ENCODE data around the gene SLC24A3.

Gene SLC24A3

GRCh38 chr20:19492116-19492515 is 279.7 kb downstream of the SLC24A3 start:
- H3K4me3 ChIP-seq (ENCODE audit: low read depth, low read length), result no peak overlapping the region
- in situ Hi-C loops (cut with HindIII; ENCODE audit: low sequenced_read_pairs), result no loop called here
- TF ChIP-seq, protein P1, sequence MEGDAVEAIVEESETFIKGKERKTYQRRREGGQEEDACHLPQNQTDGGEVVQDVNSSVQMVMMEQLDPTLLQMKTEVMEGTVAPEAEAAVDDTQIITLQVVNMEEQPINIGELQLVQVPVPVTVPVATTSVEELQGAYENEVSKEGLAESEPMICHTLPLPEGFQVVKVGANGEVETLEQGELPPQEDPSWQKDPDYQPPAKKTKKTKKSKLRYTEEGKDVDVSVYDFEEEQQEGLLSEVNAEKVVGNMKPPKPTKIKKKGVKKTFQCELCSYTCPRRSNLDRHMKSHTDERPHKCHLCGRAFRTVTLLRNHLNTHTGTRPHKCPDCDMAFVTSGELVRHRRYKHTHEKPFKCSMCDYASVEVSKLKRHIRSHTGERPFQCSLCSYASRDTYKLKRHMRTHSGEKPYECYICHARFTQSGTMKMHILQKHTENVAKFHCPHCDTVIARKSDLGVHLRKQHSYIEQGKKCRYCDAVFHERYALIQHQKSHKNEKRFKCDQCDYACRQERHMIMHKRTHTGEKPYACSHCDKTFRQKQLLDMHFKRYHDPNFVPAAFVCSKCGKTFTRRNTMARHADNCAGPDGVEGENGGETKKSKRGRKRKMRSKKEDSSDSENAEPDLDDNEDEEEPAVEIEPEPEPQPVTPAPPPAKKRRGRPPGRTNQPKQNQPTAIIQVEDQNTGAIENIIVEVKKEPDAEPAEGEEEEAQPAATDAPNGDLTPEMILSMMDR (IDR thresholded peaks at IDR 0.05; ENCODE audit: low read depth, low read length, missing control alignments), result no peak
- no peak for DNase-seq (ENCODE audit: low read depth)

DNA sequence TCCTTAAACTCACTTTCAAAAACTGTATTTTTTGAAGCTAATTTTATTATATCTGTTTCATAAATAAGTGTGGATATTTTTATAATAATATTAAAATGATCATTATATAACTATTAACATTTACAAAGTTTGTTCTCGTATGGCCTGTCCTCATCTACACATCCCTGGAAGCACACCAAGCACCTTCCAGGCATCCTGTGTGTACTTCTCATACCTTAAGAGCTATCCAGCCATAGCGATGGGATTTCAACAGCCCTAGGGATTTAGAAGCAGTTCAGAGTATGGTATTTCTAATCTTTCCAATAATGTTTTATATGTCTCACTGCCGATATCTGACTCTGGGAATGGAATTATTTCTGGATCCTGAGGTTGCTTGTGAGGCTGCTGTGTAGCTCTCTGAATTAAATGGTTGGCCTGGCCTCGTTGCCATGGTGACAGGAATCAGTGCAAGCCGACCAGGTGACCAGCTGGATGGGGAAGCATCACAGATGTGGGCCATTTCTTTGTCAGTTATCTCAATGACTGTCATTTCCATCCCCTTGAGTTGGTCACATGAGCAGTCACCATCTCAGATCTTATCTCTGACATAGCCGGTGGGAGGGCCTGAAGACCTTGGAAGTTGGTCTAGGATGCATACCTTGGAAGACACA is 280.4 kb downstream of the SLC24A3 start:
- TF ChIP-seq, protein P1 (IDR thresholded peaks at IDR 0.05; ENCODE audit: low read depth, low read length, missing control alignments), result no peak
- in situ Hi-C loops (cut with HindIII; ENCODE audit: low sequenced_read_pairs), result no loop called here
- DNase-seq (ENCODE audit: low read depth), result no peak
- H3K4me3 ChIP-seq (ENCODE audit: low read depth, low read length), result no peak overlapping the region

DNA sequence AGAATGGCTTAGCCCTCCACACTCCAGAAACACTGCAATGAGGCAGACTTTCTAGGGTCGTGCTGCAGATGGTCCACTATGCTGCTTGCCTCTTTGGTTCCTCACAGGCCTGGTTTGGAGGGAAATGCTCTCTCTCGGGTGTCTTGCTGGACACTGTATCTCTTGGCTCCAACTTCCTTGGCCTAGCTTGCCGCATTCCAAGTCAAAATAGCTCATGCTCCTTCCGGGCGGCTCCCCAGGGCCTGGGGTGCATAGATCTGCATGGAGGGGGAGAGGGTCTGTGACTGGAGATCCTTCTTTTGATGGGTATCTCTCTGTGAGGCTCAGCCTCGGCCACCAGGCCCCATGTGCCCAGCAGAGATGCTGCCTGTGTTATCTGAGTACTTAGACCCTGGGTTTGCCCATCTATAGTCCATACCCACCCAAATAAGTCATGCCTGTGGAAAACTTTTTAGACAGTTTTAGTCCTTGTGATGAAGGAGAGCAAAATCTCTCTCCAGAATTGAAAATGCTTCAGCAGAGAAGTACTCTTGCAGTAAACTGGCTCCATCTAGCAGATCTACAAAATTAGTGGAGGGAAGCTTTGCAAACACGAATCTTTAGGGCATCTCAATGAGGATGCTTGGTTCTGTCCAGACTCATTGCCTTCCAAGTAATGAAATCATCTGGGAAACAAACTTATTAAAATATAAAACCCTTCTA is 281.5 kb downstream of the SLC24A3 start:
- TF ChIP-seq, protein P1 (IDR thresholded peaks at IDR 0.05; ENCODE audit: low read depth, low read length, missing control alignments), result no peak
- H3K4me3 ChIP-seq (ENCODE audit: low read depth, low read length), result no peak overlapping the region
- DNase-seq (ENCODE audit: low read depth), result no peak
- in situ Hi-C loops (cut with HindIII; ENCODE audit: low sequenced_read_pairs), result no loop called here

- TF ChIP-seq, protein P1 (IDR thresholded peaks at IDR 0.05; ENCODE audit: low read depth, low read length, missing control alignments), result no peak
- H3K4me3 ChIP-seq (ENCODE audit: low read depth, low read length), result no peak overlapping the region
- in situ Hi-C loops (cut with HindIII; ENCODE audit: low sequenced_read_pairs), result no loop called here
- no peak for DNase-seq (ENCODE audit: low read depth)
These were observed 283.7 kb downstream of the SLC24A3 start for GRCh38 chr20:19495905-19496703.

DNA sequence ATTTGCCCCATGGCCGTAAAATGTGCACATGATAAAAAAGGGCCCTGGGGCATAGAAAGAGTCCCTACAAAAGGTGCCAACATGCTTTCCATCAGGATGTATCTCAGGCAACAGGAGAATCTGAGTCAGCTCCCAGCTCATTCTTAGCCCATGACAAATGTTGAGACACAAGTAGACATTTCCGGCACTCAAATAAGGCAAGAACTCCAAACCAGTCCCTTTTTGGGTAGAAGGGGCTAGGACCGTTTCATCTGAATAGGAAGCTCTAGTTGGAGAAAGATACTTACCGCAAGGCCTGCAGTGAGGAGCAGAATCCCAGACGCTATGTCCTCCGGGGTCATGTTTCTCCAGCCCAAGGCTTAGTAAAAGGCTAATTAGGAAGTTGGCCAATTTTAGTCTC is 284.6 kb downstream of the SLC24A3 start:
- H3K4me3 ChIP-seq (ENCODE audit: low read depth, low read length), result no peak overlapping the region
- TF ChIP-seq, protein P1 (IDR thresholded peaks at IDR 0.05; ENCODE audit: low read depth, low read length, missing control alignments), result no peak
- in situ Hi-C loops (cut with HindIII; ENCODE audit: low sequenced_read_pairs), result no loop called here
- DNase-seq (ENCODE audit: low read depth), result no peak

GRCh38 chr20:19498756-19499155 is 286.3 kb downstream of the SLC24A3 start:
- DNase-seq (ENCODE audit: low read depth), result no peak
- TF ChIP-seq, protein P1 (IDR thresholded peaks at IDR 0.05; ENCODE audit: low read depth, low read length, missing control alignments), result no peak
- in situ Hi-C loops (cut with HindIII; ENCODE audit: low sequenced_read_pairs), result no loop called here
- no peak overlapping the region for H3K4me3 ChIP-seq (ENCODE audit: low read depth, low read length)
